Natural killer cell (primary cell): ENCODE results near the gene ATXN10. TPM values are rescaled to one million over a fixed set of nuclear protein-coding genes. Genes with fewer than 3 reads are reported as not detected.

Source experiments
- ATAC-seq, 3 donors: fragments of 150-1000 bp in 2 of 3; fragments of 200-7000 bp in 1 of 3; cut with Tn5 transposase; 1 replicate in 1 of 3; 2 replicates in 2 of 3; pipeline ENCODE4 v1.10.0; 2021; ENCODE audit warnings: mild to moderate bottlenecking in 2 of 3, moderate library complexity in 2 of 3
- DNase-seq, 2 donors: peaks; one replicate each; pipeline versions ENCODE4 v3.0.0 to v3.0.0-alpha.2; 2013 to 2021; ENCODE audit warnings: mixed read lengths in 1 of 2
- H3K27ac ChIP-seq: one replicate; pipeline ENCODE4 v1.5.1; 2013; ENCODE audit warnings: mild to moderate bottlenecking, low read length
- H3K27me3 ChIP-seq: one replicate; pipeline ENCODE4 v1.6.1; 2013; ENCODE audit warnings: low read length; ENCODE audit not compliant: control insufficient read depth, insufficient read depth
- H3K36me3 ChIP-seq: one replicate; pipeline ENCODE4 v1.6.1; 2013; ENCODE audit warnings: low read length; ENCODE audit not compliant: control insufficient read depth, insufficient read depth
- H3K4me1 ChIP-seq: one replicate; pipeline ENCODE4 v1.6.1; 2013; ENCODE audit warnings: low read length; ENCODE audit not compliant: control insufficient read depth, insufficient read depth
- H3K4me3 ChIP-seq: one replicate; pipeline ENCODE4 v1.5.1; 2013; ENCODE audit warnings: low read length
- H3K9me3 ChIP-seq: one replicate; pipeline ENCODE4 v1.6.1; 2013; ENCODE audit warnings: low read length; ENCODE audit not compliant: control insufficient read depth, insufficient read depth
- H3K27ac Mint-ChIP-seq, 2 donors: one replicate each; pipeline ENCODE4 v1.8.0; 2022; ENCODE audit warnings: mild to moderate bottlenecking in 2 of 2, mixed read lengths in 2 of 2, moderate library complexity in 1 of 2
- H3K27me3 Mint-ChIP-seq, 2 donors: one replicate each; pipeline ENCODE4 v1.8.0; 2022; ENCODE audit warnings: low read depth in 2 of 2, mixed read lengths in 2 of 2
- H3K36me3 Mint-ChIP-seq: one replicate; pipeline ENCODE4 v1.8.0; 2022; ENCODE audit warnings: mixed read lengths
- H3K4me1 Mint-ChIP-seq, 2 donors: one replicate each; pipeline ENCODE4 v1.8.0; 2022; ENCODE audit warnings: mixed read lengths in 2 of 2
- H3K4me3 Mint-ChIP-seq: one replicate; pipeline ENCODE4 v1.8.0; 2022; ENCODE audit warnings: mild to moderate bottlenecking, moderate library complexity, mixed read lengths
- H3K9me3 Mint-ChIP-seq, 2 donors: one replicate each; pipeline ENCODE4 v1.8.0; 2022; ENCODE audit warnings: mixed read lengths in 2 of 2
- CTCF ChIP-seq: fragments of 200-600 bp; IDR thresholded peaks from one replicate; pipeline ENCODE4 v1.8.0; 2022; ENCODE audit warnings: antibody characterized with exemption
- WGBS: methylation state at CpG from one replicate; pipeline ENCODE4 v1.1.7; 2013; ENCODE audit warnings: missing lambda C conversion rate; ENCODE audit not compliant: insufficient coverage; 5-methylcytosine and 5-hydroxymethylcytosine counted together
- intact Hi-C: fragments of 100-400 bp; cut with micrococcal nuclease; formaldehyde crosslinking; loops from one replicate; pipeline ENCODE4 v1.14.2; 2022
- total RNA-seq, 4 donors: library from RNA; stranded (reverse); fragments of 120-200 nt in 1 of 4; gene quantifications; one replicate each; pipeline versions ENCODE4 v1.2.3 to v1.2.4, GENCODE V29; 2013 to 2022

ATXN10 gene
- total RNA-seq, 3 donors from 2014 or later (not counting 1 experiment from before 2014, with no cell fraction given): 79.3 to 90.5 (median 88.8) TPM

DNA sequence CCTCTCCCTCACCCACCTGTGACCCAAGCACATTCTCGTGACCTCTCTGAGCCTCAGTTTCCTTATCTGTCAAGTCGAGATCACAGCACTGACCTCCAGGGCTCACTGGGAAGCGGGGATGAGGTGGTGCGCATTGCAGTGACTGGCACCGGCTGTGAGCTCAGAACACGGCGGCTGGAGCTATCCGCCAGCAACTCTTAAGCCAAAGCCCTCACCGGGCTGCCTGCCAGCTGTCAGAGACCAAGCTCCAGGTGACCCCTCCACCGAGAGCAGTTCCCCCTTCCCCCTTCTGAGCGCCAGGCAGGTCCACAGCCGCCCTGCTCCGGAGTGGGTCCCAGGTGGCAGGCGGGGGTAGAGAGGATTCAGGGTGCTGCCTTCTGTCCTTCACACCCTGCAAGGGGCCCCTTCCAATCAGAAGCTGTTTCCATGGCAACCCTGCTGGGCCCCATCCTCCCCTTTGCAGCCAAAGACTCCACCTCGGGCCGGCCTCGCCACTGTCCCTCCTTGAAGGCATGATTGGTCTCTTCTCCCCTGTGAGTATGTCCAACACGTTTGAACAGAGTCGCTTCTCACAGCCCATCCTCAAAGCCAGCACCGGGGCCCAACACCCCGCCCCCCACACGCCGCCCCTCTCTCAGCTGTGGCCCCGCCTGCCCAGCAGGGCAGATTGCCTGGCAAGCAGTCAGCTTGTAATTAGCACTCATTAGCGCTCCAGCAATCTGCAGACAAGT lies 206.6 kb downstream of the ATXN10 start:
- DNase-seq (no peak), ATAC-seq (no peak)
- peaks cover 19% of the 10 kb centered on the region for H3K27me3 ChIP-seq
- Mint-ChIP-seq H3K27ac (no peak overlapping the region), H3K9me3 (no peaks in the 10 kb centered on the region), H3K4me1 (no peaks in the 10 kb centered on the region), H3K36me3 (no peaks in the 10 kb centered on the region), H3K27me3 (peaks cover 25 to 33% of the 10 kb centered on the region in 2 donors), H3K4me3 (no peak overlapping the region)
- WGBS: 19% methylated on average over 25 of the region's 25 CpGs
- no peaks in the 10 kb centered on the region for H3K36me3 ChIP-seq
- TF ChIP-seq CTCF: no peak
- H3K4me3 ChIP-seq: no peak overlapping the region
- H3K4me1 ChIP-seq: no peaks in the 10 kb centered on the region
- intact Hi-C loops: no loop called here
- no peaks in the 10 kb centered on the region for H3K9me3 ChIP-seq
- no peak overlapping the region for H3K27ac ChIP-seq

DNA sequence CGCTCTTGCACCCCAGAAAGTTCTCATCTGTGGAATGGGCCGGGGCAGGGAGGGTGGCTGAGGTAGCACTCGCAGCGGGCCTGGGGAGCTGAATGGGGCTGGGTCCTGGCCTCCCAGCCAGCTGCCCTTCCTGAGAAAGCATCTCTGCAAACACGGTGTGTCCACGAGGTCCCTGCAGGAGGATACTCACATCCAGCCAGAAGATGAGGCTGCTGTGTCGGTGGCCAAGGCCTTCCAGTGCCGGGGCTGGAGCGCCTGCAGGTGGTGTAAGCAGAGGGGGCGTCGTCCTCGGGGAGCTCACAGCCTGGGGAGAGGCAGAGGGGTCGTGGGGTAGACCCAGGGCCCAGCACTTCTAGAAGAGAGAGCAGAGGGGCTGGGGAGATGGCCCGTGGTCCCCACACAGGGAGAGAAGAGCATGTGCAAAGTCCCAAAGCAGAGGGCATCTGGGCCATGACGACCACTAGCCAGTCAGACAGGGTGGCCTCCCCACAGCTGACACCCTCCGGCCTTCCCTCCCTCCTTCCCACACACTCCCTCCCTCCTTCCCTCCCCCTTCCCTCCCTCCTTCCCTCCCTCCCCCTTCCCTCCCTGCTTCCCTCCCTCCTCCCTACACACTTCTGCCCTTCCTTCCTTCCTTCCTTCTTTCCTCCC lies 207.4 kb downstream of the ATXN10 start:
- WGBS: 30% methylated on average over 16 of the region's 16 CpGs
- Histone ChIP-seq H3K27ac (no peak overlapping the region), H3K27me3 (peaks cover 19% of the 10 kb centered on the region), H3K9me3 (no peaks in the 10 kb centered on the region), H3K36me3 (no peaks in the 10 kb centered on the region), H3K4me3 (no peak overlapping the region), H3K4me1 (no peaks in the 10 kb centered on the region)
- ATAC-seq (no peak), DNase-seq (no peak)
- no peaks in the 10 kb centered on the region for H3K4me1 Mint-ChIP-seq
- no peaks in the 10 kb centered on the region for H3K36me3 Mint-ChIP-seq
- H3K27me3 Mint-ChIP-seq: peaks cover 30 to 38% of the 10 kb centered on the region in 2 donors
- no peak for TF ChIP-seq CTCF
- H3K4me3 Mint-ChIP-seq: no peak overlapping the region
- no peaks in the 10 kb centered on the region for H3K9me3 Mint-ChIP-seq
- no peak overlapping the region for H3K27ac Mint-ChIP-seq
- intact Hi-C loops: no loop called here

- no peaks in the 10 kb centered on the region for H3K9me3 ChIP-seq
- Mint-ChIP-seq H3K4me3 (no peak overlapping the region), H3K27ac (no peak overlapping the region), H3K27me3 (peaks cover 27 to 38% of the 10 kb centered on the region in 2 donors), H3K36me3 (no peaks in the 10 kb centered on the region), H3K4me1 (no peaks in the 10 kb centered on the region), H3K9me3 (no peaks in the 10 kb centered on the region)
- no peak overlapping the region for H3K4me3 ChIP-seq
- no peak for DNase-seq
- WGBS: 86% methylated on average over 6 of the region's 6 CpGs
- no peak overlapping the region for H3K27ac ChIP-seq
- no peaks in the 10 kb centered on the region for H3K4me1 ChIP-seq
- intact Hi-C loops: no loop called here
- no peak for ATAC-seq
- H3K36me3 ChIP-seq: no peaks in the 10 kb centered on the region
- TF ChIP-seq CTCF: no peak
- peaks cover 19% of the 10 kb centered on the region for H3K27me3 ChIP-seq
Observed at GRCh38 chr22:45879552-45879949, 207.9 kb downstream of the ATXN10 start.
